ENCODE measurements around the gene AKAP12.

Gene AKAP12

DNA sequence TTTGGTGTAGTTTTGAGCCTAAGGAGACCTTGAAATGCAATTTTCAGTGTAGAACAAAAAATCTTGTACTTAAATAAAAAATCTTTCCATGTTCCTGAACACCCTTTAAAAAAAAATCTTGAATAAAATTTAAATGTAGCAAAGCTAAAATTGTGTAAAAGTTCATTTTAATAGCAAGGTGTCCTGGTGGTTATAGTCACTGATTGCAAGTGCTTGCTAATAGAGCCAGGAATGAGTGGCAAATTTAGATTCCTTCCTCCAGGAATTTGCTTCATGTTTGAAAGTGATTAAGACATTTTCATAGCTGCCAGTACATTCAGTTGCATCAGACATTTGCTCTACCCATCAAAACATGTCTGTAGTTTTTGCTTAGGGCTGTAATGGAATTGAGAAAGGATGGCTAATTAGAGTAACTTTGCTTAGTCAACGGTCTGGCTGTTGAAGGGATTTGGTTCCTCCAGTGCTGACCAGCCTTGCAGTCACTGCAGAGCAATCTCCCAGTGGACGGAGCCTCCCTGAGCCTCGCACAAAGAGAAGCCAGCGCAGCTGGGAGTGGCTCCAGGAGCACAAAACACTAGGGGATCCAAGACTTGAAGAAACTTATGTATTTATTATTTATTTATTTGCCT lies 36.5 kb downstream of the AKAP12 start:
- DNase-seq: peak in 1 of 56 donors; percentile 2

DNA sequence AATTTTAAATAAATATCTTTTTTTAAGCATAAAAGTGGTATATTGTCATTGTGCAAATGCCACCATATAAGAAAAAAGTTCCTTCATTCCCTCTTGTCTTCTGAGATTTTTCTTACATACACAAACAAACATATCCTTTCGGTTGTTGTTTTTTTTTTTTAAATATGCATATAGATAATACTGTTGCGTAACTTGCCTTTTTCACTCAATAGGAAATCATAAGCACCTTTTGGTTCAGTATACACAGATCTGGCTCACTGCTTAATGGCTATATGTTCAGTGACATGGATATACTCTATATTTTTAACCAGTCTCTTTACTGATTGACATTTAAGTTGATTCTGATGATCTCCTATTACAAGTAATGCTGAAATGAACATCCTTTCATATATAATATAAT lies 40.1 kb downstream of the AKAP12 start:
- DNase-seq: no peak

DNA sequence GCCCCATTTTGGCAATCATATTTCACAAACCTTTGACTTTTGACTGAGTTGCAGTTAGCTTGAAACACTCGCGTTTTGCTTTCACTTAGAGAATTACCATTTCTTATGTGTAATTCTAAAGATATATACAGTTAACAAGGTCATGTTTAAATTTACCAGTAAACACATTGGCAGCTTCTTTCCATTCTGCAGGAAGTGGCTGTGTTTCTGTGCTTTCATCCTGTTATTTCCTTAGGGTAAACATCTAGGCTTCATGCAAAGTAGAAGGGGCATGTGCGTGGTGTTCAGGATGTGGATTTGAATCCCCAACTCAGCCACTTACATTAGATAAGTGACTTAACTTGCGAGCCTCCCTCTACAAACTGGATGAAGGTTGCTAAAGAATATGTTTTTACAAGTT lies 41.1 kb downstream of the AKAP12 start:
- no peak for DNase-seq

DNA sequence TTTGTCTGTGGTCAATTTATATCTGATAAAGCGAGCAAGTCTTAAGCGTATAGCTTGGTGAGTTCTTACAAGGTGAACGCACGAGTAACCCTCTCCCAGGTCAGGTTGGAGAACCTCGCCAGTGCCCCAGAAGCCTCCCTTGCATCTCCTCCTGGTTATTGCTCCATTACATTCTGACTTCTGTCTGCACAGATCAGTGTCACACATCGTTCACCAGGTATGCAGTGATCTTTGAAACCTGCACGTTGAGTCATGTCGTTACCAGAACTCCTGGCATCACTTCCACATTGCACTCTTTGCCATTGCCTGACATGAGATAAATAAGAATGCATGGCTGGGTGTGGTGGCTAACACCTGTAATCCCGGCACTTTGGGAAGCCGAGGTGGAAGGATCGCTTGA lies 44.2 kb downstream of the AKAP12 start:
- no peak for DNase-seq

DNA sequence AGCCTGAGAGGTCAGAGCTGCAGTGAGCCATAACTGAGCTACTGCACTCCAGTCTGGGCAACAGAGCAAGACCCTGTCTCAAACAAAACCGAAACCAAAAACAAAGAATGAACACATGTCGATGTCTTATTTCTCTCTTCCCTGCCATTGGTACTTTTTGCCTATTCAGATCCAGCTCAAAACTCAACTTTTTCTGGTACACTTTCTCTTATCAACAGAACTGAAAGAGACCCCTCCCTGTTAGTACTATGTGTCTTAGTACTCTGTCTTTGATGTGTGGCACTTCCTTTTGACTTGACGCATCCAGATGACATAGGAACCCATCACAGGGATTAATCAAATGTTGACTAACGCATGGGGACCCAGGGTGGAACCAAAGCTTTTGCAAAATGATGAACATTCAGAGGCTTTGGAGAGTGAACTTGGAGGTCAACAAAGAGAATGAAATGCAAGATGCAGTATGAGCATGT lies 44.8 kb downstream of the AKAP12 start:
- no peak for DNase-seq

DNA sequence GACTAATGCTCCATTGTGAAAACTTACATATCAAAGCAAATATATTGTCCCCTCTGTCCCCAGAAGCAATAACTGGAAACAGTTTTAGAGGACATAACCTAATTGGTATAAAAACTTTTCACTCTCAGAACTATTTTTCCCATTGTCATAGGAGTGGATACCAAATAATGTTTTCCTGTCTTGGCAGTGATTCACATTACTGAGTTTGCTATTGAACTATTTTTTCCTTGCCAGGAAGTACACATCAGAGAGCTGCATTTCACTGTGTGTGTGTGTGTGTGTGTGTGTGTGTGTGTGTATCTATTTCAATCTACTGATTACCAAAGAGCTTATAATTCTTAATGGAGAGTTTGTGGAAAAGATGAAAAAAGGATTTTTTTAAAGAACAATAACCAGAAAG lies 45.4 kb downstream of the AKAP12 start:
- no peak for DNase-seq

DNA sequence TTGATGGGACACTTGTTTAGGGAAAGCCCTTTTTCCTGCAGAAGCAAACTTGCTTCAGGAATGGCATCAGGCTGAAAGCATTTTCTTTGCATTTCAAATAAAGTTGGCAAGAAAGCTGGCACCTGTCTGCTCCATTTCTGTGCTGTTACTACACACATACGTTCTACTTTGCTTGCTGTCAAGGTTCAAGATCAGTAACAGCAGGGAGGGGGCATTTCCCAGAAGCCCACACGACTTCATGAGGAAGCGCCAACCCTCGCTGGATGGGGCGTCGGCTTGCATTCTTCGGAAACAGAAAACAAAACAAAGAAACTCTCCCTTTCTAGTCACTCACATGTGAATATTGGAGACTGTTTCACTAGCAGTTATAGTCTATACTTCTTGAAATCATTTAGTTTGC lies 46.4 kb downstream of the AKAP12 start:
- no peak for DNase-seq

DNA sequence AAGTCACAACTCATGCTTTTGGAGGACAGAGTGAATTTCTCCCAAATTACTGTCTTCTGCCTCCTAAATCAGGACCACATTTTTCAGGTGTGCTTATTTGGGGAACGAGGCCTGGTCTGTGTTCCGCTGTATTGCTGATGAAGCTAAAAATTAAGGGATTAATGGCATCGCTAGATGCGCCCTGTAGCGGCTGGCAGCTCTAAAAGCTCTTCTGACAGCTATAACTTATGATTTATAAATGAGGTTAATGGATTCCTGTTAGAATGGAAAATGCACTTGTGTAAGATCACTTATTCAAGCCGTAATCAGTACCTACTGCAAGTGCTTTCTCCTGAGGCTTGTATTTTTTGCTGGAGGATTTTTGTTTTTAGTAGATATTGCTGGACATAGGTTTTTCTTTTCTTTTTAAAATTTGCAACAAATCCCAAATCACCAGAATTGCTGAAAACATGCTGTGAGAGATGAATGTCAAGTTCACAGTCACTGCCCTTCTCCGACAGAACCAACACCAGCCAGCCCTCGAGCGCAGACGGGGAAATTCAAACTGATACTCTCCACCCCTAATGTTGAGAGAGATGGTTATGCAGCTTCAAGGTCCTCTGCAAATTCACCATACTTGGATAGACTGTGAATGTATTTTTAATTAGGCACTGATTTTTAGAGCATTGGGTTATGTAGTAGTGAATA lies 49.1 kb downstream of the AKAP12 start:
- DNase-seq: no peak

DNA sequence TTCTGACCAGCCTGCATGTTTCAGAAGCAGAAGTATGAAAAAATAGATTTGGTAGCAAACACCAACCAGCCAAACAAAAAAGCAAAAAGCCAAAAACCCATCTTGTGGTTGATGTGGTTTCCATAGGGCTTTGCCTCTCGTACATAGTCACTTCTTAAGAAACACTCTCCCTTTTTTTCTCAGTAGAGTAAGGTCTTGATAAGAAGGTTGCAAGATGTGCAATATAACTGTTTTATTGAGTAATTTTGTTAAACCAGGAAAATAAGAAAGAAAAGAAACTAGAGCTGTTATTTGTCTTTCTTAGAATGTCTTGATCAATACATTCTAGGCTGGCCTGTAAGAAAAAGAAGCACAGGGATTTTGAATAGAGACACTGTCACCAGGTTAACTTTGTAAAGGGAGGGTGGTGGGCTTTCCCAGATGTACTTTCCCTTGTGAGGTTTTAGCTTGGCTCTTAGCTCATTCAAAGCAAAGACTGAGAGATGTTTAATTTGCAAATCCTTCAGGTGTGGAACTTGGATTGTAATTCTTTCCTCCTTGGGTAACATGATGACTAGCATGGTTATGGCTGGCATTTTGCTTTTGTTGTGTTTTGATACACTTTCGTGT lies 49.7 kb downstream of the AKAP12 start:
- no peak for DNase-seq

DNA sequence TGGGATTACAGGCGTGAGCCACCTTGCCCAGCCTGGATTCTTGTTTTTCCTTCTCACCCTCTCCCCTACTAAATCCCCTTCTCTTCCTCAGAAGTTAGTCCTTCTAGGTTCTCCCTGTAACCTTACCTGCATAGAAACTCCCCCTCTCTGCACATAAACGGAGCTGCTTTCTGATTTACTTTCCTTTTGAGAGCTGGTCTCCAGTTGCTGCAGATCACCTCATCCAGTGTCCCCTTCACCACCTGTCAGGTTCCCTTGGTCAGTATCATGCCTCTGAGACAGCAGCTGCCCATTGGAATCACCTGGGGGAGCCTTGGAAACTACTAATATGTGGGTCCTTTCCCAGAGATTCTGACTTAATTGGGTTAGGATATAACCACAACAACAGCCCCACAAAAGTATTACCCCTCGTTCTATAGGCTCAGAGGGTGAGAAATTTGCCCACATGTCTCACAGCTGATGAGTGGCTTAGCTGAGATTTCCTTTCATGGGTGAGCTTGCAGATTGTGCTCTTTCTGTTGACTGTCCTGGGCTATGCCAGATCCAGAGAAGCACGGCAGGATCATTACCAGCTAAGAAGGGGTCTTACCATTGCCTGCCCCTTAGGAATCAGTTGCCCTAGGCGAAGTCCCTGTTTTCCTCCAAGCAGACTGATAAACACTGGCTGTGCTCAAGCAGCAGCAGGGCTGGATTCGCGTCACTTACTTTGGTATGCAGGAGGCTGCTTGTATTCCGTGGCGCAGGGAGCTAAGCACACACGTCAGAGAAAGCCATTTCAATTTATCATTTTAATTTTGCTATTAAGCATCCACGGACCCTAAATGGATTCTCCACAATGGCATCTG lies 51.3 kb downstream of the AKAP12 start:
- DNase-seq: peak in 11 of 56 donors; percentile 2 to 56 (median 7)

DNA sequence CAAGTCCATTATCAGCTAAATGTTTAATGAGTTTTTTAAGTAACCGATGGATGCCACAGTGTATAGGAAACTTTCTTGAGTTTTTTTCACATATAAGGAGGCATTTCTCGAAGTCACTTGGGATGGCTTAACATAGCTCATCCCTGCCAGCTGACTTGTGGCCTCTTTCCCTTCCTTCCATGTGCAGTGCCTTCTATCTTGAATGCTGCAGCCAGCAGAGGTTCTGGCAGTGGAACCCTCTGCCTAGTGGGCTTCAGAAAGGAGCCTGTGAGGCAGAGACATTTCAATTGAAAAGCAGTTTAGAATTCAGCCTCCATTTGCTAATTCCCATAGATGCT lies 51.9 kb downstream of the AKAP12 start:
- no peak for DNase-seq

DNA sequence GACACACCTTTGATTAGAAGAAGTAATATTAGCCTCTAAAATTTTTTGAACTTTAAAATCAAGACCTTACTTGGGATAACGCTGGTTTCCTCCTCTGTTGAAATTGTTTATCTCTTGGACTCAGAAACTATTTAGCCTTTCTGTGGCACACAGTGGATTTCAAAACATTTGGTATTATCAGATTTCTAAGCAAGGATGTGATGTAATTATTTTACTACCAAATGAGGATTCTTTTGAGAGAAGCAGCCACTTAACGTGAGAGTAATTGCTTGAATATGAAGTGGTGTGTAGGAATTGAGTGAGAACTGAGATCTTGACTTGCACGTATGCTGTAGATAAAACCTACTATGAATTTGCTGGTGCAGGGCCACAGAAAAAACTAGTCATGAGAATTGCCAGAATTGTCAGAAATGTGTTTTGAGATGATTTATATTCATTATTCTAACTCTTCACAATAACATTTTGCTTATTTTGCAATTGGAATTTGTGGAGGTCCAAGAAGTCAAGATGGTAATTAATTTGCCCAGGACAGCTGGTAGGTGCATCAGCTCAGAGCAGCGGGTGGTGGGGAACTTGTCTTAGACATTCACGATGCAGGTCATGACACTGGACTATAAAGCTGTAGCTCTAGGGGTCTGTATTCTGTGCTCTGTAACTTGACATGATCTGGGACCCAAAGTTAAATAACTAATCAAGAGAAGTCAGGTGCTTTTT lies 53.4 kb downstream of the AKAP12 start:
- no peak for DNase-seq

DNA sequence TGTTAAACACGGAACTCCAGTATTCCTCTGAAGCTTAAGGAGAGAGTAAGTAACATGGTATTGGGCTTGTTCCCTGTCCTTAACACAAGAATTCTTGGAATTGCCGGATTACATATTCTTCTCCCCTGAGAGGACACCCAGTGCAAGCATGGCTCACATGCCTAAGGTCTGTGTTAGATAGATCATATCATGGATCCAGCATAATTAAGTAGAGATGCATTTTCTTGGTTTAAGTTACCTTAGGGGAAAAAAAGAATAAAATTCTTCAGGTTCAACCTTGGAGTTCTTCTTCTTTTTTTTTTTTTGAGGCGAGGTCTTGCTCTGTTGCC lies 53.9 kb downstream of the AKAP12 start:
- no peak for DNase-seq

DNA sequence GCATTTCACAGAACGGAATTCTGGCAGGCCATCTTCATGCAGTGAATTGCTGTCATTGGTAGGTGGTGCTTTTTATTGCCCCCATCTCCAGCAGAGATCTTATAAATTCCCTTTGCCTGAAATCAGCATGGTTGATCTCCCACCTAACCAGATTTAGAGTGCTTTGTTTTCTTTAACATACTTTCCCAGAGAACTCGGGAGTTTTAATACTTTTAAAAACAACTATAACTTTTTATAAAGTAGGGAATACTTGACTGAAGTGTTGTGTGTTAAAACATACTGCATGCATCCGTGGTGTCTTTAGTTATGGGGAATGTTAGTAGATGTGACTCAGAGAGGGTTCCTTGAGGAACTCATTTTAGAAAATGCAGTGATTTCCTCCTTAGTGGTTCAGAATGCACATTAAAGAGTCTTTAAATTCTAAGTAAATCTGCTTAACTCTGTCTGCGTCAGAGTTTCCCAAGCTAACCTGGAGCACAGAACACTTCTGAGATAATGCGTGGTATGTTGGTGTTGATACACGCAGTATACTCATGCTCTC lies 54.9 kb downstream of the AKAP12 start:
- no peak for DNase-seq

DNA sequence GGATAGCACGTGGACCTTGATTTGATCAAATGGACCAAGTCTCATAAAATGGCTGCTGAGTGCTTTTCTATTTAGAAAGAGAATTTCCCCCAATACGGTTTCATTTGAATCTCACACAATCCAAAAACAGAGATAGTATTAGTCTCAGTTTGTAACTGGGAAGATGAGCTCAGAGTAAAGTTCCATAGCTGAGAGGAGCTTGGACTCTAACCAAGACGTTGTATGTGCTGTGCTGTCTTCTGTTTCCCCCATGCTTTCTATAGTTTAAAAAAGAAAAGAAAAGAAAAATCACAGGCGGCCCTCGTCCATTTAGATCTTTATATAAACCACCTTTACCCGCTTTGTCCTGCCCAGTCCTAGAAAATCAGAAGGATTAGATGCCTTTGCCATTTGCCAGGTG lies 58.1 kb downstream of the AKAP12 start:
- no peak for DNase-seq

DNA sequence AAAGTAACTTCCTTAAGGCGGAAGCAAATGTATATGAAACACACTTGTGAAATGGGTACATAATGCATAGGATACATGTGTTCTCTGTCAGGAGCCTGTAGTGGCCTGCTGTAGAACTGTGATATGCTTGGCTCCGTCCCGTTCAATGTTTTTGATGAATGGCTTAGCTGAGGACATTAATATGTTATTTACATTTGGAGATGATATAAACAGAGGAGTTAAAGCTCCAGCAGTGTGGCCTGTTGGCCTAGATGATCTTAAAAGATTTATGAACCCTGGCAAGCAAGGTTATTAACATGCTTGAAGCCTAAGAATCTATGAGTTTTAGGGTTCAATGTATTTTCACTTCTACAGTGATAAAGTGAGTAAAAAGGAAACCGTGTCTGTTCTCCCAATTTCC lies 59.2 kb downstream of the AKAP12 start:
- DNase-seq: no peak

DNA sequence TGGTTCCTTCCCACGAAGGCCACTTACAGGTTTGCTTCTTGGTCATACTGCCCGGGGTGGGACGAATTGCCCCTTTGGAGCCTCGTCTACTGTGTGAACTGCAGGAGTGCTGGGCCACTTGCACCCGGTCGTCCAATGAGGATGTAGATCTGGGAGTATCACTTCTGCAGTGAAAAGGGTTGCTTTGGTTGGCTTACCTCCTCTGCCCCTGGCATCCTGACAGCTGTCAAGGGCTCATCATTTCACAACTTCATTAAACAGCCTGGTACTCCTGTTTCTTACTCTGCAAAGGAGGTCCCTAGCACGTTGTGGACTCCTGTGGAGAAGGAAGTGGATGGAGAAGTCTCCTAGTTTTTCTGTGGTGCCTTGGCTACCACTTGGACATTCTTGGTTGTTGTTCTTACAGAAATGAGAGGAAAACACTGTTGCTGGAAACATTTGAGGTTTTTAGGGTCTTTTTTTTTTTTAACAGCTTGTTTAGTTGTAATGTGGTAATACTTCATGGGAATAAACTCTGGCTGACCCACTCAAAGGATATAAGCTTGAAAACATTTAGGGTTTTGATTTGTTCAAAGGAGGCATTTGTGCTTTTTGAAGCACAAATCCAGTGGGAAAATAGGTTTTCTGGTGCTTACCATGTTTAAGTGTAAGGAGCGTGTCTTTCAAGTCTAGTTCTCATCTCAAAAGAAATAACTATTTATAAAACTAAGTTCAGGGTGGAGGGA lies 60.7 kb downstream of the AKAP12 start:
- DNase-seq: no peak

DNA sequence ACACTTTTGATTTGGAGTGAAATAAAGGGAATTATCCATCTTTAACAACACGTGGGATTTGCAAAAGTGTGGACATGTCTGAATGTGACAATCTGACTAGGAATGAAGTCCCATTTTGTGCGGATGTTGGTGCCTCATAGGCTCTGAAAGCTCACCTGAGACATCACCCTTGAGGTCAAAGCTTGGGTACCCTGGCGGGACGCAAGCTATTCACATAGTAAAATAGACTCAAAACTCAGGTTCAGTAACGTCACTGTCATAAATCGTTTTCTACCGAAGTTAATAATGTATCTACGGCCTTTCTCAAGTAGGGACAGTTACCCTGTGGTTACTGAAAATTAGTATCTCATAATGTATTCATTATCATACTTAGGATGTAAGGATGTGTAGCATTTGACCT lies 61.8 kb downstream of the AKAP12 start:
- no peak for DNase-seq

DNA sequence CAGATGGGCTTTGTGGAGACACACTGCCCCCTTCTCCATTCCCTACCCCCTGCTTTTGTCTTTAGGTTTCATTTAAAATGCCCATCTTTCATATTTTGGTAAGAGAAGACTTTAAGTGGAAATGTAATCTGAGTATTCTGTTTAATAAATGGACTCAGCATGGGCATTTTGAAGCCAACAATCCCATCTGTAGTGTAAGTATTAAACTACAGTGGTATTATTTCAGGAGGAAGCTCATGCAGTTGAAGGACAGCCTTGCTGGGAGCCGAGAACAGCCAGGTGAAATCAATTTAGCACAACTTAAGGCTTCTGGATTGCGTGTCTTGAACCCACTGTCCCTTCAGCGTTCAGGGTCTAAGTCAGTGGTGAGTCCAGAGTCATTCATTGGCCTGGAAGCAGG lies 63.5 kb downstream of the AKAP12 start:
- DNase-seq: no peak

DNA sequence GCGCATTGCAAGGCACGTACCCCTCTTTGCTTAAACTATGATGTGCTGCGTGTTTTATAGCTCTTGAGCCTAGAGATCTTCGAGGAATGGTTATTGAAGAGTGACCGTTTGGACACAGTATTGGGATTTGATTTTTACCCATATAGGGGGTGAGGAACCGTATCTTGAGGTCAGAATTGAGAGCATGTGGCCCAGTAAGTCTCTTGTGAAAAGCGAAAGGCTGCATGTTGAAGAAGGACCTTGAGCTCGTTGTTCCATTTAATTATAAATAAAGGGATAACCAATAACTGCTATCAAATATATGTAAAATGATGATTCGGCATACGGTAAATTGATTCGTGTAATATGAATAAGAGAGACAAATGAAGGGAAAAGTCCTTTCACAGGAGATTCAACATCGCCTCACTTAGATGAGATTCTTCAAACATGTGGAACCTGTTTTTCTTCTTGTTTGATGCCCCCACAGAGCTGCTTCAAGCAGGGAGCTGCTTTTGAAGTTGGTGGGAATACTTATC lies 66.6 kb downstream of the AKAP12 start:
- DNase-seq: no peak
